Mesendoderm (in vitro differentiated cells): ENCODE measurements around the gene RAC2.

ENCODE experiments used
- DNase-seq: peaks from one replicate; pipeline ENCODE4 v3.0.0; 2013
- H2AK5ac ChIP-seq: 2 replicates; pipeline ENCODE4 v1.6.1; 2013; ENCODE audit warnings: low read length, inconsistent platforms
- H2BK120ac ChIP-seq: 2 replicates; pipeline ENCODE4 v1.6.1; 2013; ENCODE audit warnings: low read depth, mild to moderate bottlenecking, low read length, moderate library complexity, mixed read lengths
- H2BK15ac ChIP-seq: replicated peaks from 2 replicates; pipeline ENCODE4 v1.6.1; 2013; ENCODE audit warnings: low read depth, mild to moderate bottlenecking, moderate library complexity
- H2BK5ac ChIP-seq: 2 replicates; pipeline ENCODE4 v1.6.1; 2013; ENCODE audit warnings: low read length, inconsistent platforms
- H3K18ac ChIP-seq: 2 replicates; pipeline ENCODE4 v1.6.1; 2013; ENCODE audit warnings: mild to moderate bottlenecking, low read length, mixed read lengths
- H3K23ac ChIP-seq: one replicate; pipeline ENCODE4 v1.6.1; 2013; ENCODE audit warnings: low read length
- H3K27ac ChIP-seq: 2 replicates; pipeline ENCODE4 v1.5.1; 2013; ENCODE audit warnings: low read depth, mild to moderate bottlenecking, inconsistent platforms, low read length, moderate library complexity
- H3K27me3 ChIP-seq: 2 replicates; pipeline ENCODE4 v1.6.1; 2013; ENCODE audit warnings: low read length, control low read depth, mild to moderate bottlenecking, inconsistent platforms; ENCODE audit not compliant: insufficient read depth, poor library complexity
- H3K36me3 ChIP-seq: 2 replicates; pipeline ENCODE4 v1.6.1; 2013; ENCODE audit warnings: low read length, inconsistent platforms; ENCODE audit not compliant: control insufficient read depth, insufficient read depth
- H3K4ac ChIP-seq: one replicate; pipeline ENCODE4 v1.6.1; 2013; ENCODE audit warnings: low read depth, mild to moderate bottlenecking, low read length, moderate library complexity
- H3K4me1 ChIP-seq: 2 replicates; pipeline ENCODE4 v1.6.1; 2013; ENCODE audit warnings: low read depth, low read length, inconsistent platforms; ENCODE audit not compliant: control insufficient read depth
- H3K4me2 ChIP-seq: 2 replicates; pipeline ENCODE4 v1.6.1; 2013; ENCODE audit warnings: low read length
- H3K4me3 ChIP-seq: 2 replicates; pipeline ENCODE4 v1.5.1; 2013; ENCODE audit warnings: mild to moderate bottlenecking, low read length
- H3K56ac ChIP-seq: one replicate; pipeline ENCODE4 v1.6.1; 2013; ENCODE audit warnings: low read length
- H3K79me1 ChIP-seq: 2 replicates; pipeline ENCODE4 v1.6.1; 2013; ENCODE audit warnings: low read length, inconsistent platforms
- H3K79me2 ChIP-seq: 2 replicates; pipeline ENCODE4 v1.6.1; 2013; ENCODE audit warnings: mild to moderate bottlenecking, low read length; ENCODE audit not compliant: control insufficient read depth, insufficient read depth
- H3K9ac ChIP-seq: 2 replicates; pipeline ENCODE4 v1.6.1; 2013; ENCODE audit warnings: low read length, inconsistent platforms
- H4K5ac ChIP-seq: one replicate; pipeline ENCODE4 v1.6.1; 2013; ENCODE audit warnings: low read length
- H4K8ac ChIP-seq: one replicate; pipeline ENCODE4 v1.6.1; 2013; ENCODE audit warnings: low read depth, mild to moderate bottlenecking, control low read depth, low read length, moderate library complexity
- WGBS: extraction: QIAGEN DNeasy Blood & Tissue Kit; methylation state at CpG from one replicate; pipeline ENCODE4 v1.1.7; 2013; ENCODE audit warnings: low lambda C conversion rate, missing lambda C conversion rate; ENCODE audit not compliant: insufficient coverage; ENCODE audit errors: extremely low coverage; 5-methylcytosine and 5-hydroxymethylcytosine counted together

RAC2 gene

GRCh38 chr22:37210041-37210803, 33.8 kb downstream of the RAC2 start:
- H3K79me2 ChIP-seq = no peaks in the 10 kb centered on the region
- no peak overlapping the region for H2AK5ac ChIP-seq
- H3K4me3 ChIP-seq = no peak overlapping the region
- no peaks in the 10 kb centered on the region for H3K27me3 ChIP-seq
- H3K27ac ChIP-seq = no peak overlapping the region
- no peak for DNase-seq
- H3K4me1 ChIP-seq = no peaks in the 10 kb centered on the region
- H3K4ac ChIP-seq = no peak overlapping the region
- no peaks in the 10 kb centered on the region for H3K36me3 ChIP-seq
- no peak overlapping the region for H2BK5ac ChIP-seq
- H3K79me1 ChIP-seq = no peaks in the 10 kb centered on the region
- no peak overlapping the region for H3K23ac ChIP-seq
- no peak overlapping the region for H3K9ac ChIP-seq
- H2BK15ac ChIP-seq = no peak overlapping the region
- H3K18ac ChIP-seq = no peak overlapping the region
- H4K5ac ChIP-seq = no peak overlapping the region
- WGBS = no CpG with 5 or more reads among the region's 15 CpGs
- no peak overlapping the region for H3K56ac ChIP-seq
- no peak overlapping the region for H4K8ac ChIP-seq
- no peak overlapping the region for H3K4me2 ChIP-seq
- no peak overlapping the region for H2BK120ac ChIP-seq

- Histone ChIP-seq H3K23ac (no peak overlapping the region), H2BK5ac (no peak overlapping the region), H3K56ac (no peak overlapping the region), H3K9ac (no peak overlapping the region), H2AK5ac (no peak overlapping the region), H3K79me2 (no peaks in the 10 kb centered on the region), H3K4ac (no peak overlapping the region), H3K4me1 (no peaks in the 10 kb centered on the region), H2BK15ac (no peak overlapping the region), H2BK120ac (no peak overlapping the region), H3K4me3 (no peak overlapping the region), H3K27me3 (no peaks in the 10 kb centered on the region), H3K18ac (no peak overlapping the region), H4K8ac (no peak overlapping the region), H3K79me1 (no peaks in the 10 kb centered on the region), H3K36me3 (no peaks in the 10 kb centered on the region), H3K27ac (no peak overlapping the region), H3K4me2 (no peak overlapping the region), H4K5ac (no peak overlapping the region)
- no CpG with 5 or more reads among the region's 9 CpGs for WGBS
- no peak for DNase-seq
Measured at GRCh38 chr22:37209140-37209845, 34.8 kb downstream of the RAC2 start.

DNA sequence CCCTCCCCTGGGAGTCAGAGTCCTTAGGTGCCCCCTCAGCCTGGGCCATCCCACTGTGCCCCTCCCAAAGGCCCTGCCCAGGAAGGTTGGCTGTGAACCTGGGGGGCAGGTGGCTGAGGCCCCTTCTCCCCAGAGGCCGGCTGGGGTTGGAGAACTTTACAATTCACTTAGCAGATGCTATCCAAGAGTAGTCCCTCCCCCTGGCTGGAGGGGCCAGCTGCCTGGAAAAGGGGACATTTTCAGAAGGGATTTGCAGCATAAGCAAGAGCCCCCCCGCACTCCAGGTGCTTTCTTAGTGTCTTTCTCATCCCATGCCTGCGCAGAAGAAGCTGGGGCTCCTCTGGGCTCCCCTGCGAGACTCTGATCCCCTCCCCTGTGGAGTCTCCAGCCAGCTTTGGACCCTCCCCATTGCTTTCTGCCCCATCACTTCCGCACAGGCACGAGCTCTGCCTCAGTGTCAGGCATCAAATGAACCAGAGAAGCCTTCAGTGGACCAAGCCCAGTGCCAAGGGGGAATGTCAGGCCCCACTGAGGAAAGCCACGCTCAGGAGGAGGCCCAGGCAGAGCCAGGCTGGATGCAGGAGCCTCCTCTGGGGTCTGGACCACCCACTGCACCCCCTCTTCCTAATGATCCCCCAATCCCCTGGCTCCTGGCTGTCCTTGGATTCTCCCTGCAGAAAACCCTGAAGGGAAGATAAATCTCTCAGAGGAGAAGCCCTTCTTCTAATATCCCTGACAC, 35.5 kb downstream of the RAC2 start:
- Histone ChIP-seq H3K56ac (no peak overlapping the region), H3K4ac (no peak overlapping the region), H3K4me2 (no peak overlapping the region), H3K9ac (no peak overlapping the region), H3K27ac (no peak overlapping the region), H3K79me2 (no peaks in the 10 kb centered on the region), H3K4me1 (no peaks in the 10 kb centered on the region), H3K79me1 (no peaks in the 10 kb centered on the region), H3K36me3 (no peaks in the 10 kb centered on the region), H3K23ac (no peak overlapping the region), H3K18ac (no peak overlapping the region), H2BK5ac (no peak overlapping the region), H2BK120ac (no peak overlapping the region), H2AK5ac (no peak overlapping the region), H4K8ac (no peak overlapping the region), H4K5ac (no peak overlapping the region), H3K27me3 (no peaks in the 10 kb centered on the region), H2BK15ac (no peak overlapping the region), H3K4me3 (no peak overlapping the region)
- no peak for DNase-seq
- WGBS = no CpG with 5 or more reads among the region's 7 CpGs

GRCh38 chr22:37207981-37208380, 36.1 kb downstream of the RAC2 start:
- Histone ChIP-seq H3K36me3 (no peaks in the 10 kb centered on the region), H3K79me1 (no peaks in the 10 kb centered on the region), H3K79me2 (no peaks in the 10 kb centered on the region), H3K4me2 (no peak overlapping the region), H3K27ac (no peak overlapping the region), H2BK15ac (no peak overlapping the region), H3K27me3 (no peaks in the 10 kb centered on the region), H4K8ac (no peak overlapping the region), H2AK5ac (no peak overlapping the region), H3K4ac (no peak overlapping the region), H2BK5ac (no peak overlapping the region), H3K56ac (no peak overlapping the region), H3K18ac (no peak overlapping the region), H4K5ac (no peak overlapping the region), H3K23ac (no peak overlapping the region), H2BK120ac (no peak overlapping the region), H3K4me1 (no peaks in the 10 kb centered on the region), H3K4me3 (no peak overlapping the region), H3K9ac (no peak overlapping the region)
- no peak for DNase-seq
- WGBS = no CpG with 5 or more reads among the region's 7 CpGs

DNA sequence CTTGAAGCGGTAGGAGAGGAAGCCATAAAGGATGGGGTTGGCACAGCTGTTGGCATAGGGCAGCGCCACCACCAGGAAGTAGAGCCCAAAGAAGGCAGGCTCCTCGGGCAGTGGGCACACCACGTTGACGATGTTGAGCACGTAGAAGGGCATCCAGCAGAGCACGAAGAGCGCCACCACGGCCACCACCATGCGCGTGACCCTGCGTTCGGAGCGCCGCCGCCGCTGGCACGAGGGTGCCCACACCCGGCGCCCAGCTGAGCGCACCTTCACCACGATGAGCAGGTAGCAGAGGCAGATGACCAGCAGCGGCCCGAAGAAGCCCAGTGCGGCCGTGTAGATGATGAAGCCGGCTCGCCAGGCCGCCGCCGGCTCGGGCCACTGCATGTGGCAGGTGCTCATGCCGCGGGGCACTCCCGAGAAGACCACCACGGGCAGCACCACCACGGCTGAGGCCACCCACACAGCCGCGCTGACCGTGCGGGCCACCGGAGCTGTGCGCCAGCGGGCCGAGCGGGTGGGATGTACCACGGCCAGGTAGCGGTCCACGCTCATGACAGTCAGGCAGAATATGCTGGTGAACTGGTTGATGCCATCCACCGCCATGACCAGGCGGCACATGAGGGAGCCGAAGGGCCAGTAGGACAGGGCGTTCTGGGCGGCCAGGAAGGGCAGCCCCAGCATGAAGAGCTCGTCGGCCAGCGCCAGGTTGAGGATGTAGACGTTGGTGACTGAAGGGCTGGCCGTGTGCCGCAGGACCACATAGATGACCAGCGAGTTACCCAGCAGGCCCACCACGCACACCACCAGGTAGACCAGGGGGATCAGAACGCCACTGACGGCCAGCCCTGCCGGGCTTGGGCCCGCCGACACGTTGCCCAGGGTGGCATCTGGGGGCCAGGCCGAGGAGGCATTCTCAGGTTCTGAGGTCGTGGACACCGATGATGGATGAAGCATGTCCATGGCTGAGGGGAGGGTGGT, 36.9 kb downstream of the RAC2 start:
- no peak overlapping the region for H2BK15ac ChIP-seq
- H2BK5ac ChIP-seq = no peak overlapping the region
- DNase-seq = no peak
- H3K56ac ChIP-seq = no peak overlapping the region
- H3K36me3 ChIP-seq = no peaks in the 10 kb centered on the region
- H3K4ac ChIP-seq = no peak overlapping the region
- H3K4me2 ChIP-seq = no peak overlapping the region
- no peak overlapping the region for H3K27ac ChIP-seq
- no peak overlapping the region for H4K5ac ChIP-seq
- H3K23ac ChIP-seq = no peak overlapping the region
- H3K4me1 ChIP-seq = no peaks in the 10 kb centered on the region
- no peak overlapping the region for H3K4me3 ChIP-seq
- no peak overlapping the region for H3K18ac ChIP-seq
- no CpG with 5 or more reads among the region's 71 CpGs for WGBS
- H2AK5ac ChIP-seq = no peak overlapping the region
- no peaks in the 10 kb centered on the region for H3K79me2 ChIP-seq
- H4K8ac ChIP-seq = no peak overlapping the region
- H3K9ac ChIP-seq = no peak overlapping the region
- H2BK120ac ChIP-seq = no peak overlapping the region
- no peaks in the 10 kb centered on the region for H3K27me3 ChIP-seq
- H3K79me1 ChIP-seq = no peaks in the 10 kb centered on the region
